Neuronal stem cell (in vitro differentiated cells): ENCODE data around the gene ZNF350.

ENCODE experiments used
- DNase-seq: peaks from one replicate; pipeline ENCODE4 v3.0.0-alpha.2; 2013; ENCODE audit warnings: low spot score
- H2AFZ ChIP-seq: one replicate; pipeline ENCODE4 v1.6.1; 2013; ENCODE audit warnings: mild to moderate bottlenecking, low read length, inconsistent platforms
- H2AK5ac ChIP-seq: 2 replicates; pipeline ENCODE4 v1.6.1; 2013; ENCODE audit warnings: low read depth, mild to moderate bottlenecking, inconsistent platforms, low read length, moderate library complexity, mixed read lengths
- H2BK120ac ChIP-seq: 2 replicates; pipeline ENCODE4 v1.6.1; 2013; ENCODE audit warnings: low read depth, mild to moderate bottlenecking, inconsistent platforms, low read length, moderate library complexity, mixed read lengths
- H2BK12ac ChIP-seq: one replicate; pipeline ENCODE4 v1.6.1; 2013; ENCODE audit warnings: low read length, inconsistent platforms
- H2BK15ac ChIP-seq: 2 replicates; pipeline ENCODE4 v1.6.1; 2013; ENCODE audit warnings: mild to moderate bottlenecking, low read length, inconsistent platforms, mixed read lengths
- H2BK5ac ChIP-seq: one replicate; pipeline ENCODE4 v1.6.1; 2013; ENCODE audit warnings: inconsistent platforms, mild to moderate bottlenecking, low read length, moderate library complexity
- H3K14ac ChIP-seq: one replicate; pipeline ENCODE4 v1.6.1; 2013; ENCODE audit warnings: low read length, inconsistent platforms
- H3K18ac ChIP-seq: 2 replicates; pipeline ENCODE4 v1.6.1; 2013; ENCODE audit warnings: low read length, inconsistent platforms
- H3K23ac ChIP-seq: 2 replicates; pipeline ENCODE4 v1.6.1; 2013; ENCODE audit warnings: low read depth, mild to moderate bottlenecking, mixed read lengths, low read length, inconsistent platforms; ENCODE audit not compliant: poor library complexity
- H3K27ac ChIP-seq: replicated peaks from 3 replicates; pipeline ENCODE4 v1.5.1; 2013; ENCODE audit warnings: low read length, inconsistent platforms
- H3K27me3 ChIP-seq, 3 experiments: 2 replicates each; pipeline ENCODE4 v1.6.1; 2013; ENCODE audit warnings: low read length in 3 of 3, mild to moderate bottlenecking in 2 of 3, inconsistent platforms in 1 of 3, low read depth in 1 of 3, mixed read lengths in 1 of 3, moderate library complexity in 1 of 3; ENCODE audit not compliant: control insufficient read depth in 3 of 3, insufficient read depth in 3 of 3
- H3K36me3 ChIP-seq, 2 donors: replicated peaks in 1 of 2; 2 replicates each; pipeline ENCODE4 v1.6.1; 2013; ENCODE audit warnings: low read length in 2 of 2; ENCODE audit not compliant: control insufficient read depth in 2 of 2, insufficient read depth in 2 of 2
- H3K4ac ChIP-seq: 2 replicates; pipeline ENCODE4 v1.6.1; 2013; ENCODE audit warnings: inconsistent platforms, mild to moderate bottlenecking, low read length, moderate library complexity
- H3K4me1 ChIP-seq, 2 donors: 1 replicate in 1 of 2; 2 replicates in 1 of 2; pipeline ENCODE4 v1.6.1; 2013; ENCODE audit warnings: low read length in 2 of 2, low read depth in 1 of 2; ENCODE audit not compliant: control insufficient read depth in 2 of 2, insufficient read depth in 1 of 2
- H3K4me2 ChIP-seq: one replicate; pipeline ENCODE4 v1.6.1; 2013; ENCODE audit warnings: mild to moderate bottlenecking, low read length, inconsistent platforms; ENCODE audit not compliant: insufficient read depth, poor library complexity, severe bottlenecking
- H3K4me3 ChIP-seq, 2 donors: 2 replicates each; pipeline ENCODE4 v1.5.1; 2013; ENCODE audit warnings: low read length in 2 of 2, mild to moderate bottlenecking in 2 of 2, inconsistent platforms in 1 of 2, moderate library complexity in 1 of 2
- H3K79me1 ChIP-seq: one replicate; pipeline ENCODE4 v1.6.1; 2013; ENCODE audit warnings: low read depth, mild to moderate bottlenecking, inconsistent platforms, low read length, moderate library complexity
- H3K9ac ChIP-seq: one replicate; pipeline ENCODE4 v1.6.1; 2013; ENCODE audit warnings: mild to moderate bottlenecking, low read depth, low read length, inconsistent platforms; ENCODE audit not compliant: poor library complexity
- H3K9me3 ChIP-seq, 2 donors: replicated peaks in 1 of 2; 2 replicates each; pipeline versions ENCODE3 to v1.6.1; 2013; ENCODE audit warnings: low read length in 2 of 2, mild to moderate bottlenecking in 2 of 2, inconsistent platforms in 1 of 2, low read depth in 1 of 2, mixed read lengths in 1 of 2, moderate library complexity in 1 of 2; ENCODE audit not compliant: control insufficient read depth in 2 of 2, insufficient read depth in 1 of 2
- H4K8ac ChIP-seq: one replicate; pipeline ENCODE4 v1.6.1; 2013; ENCODE audit warnings: low read depth, mild to moderate bottlenecking, inconsistent platforms, low read length, moderate library complexity
- H4K91ac ChIP-seq: one replicate; pipeline ENCODE4 v1.6.1; 2013; ENCODE audit warnings: low read length, low read depth, mild to moderate bottlenecking, inconsistent platforms; ENCODE audit not compliant: poor library complexity
- WGBS, 2 donors: extraction: QIAGEN DNeasy Blood & Tissue Kit; methylation state at CpG; one replicate each; pipeline ENCODE4 v1.1.7; 2013; ENCODE audit warnings: missing lambda C conversion rate in 2 of 2, mixed read lengths in 1 of 2; ENCODE audit not compliant: insufficient read length in 2 of 2, insufficient replicate concordance in 1 of 2; ENCODE audit errors: extremely low coverage in 2 of 2; 5-methylcytosine and 5-hydroxymethylcytosine counted together

The ZNF350 gene

GRCh38 chr19:51927859-51928258, 58.8 kb downstream of the ZNF350 start:
- H3K36me3 ChIP-seq: peaks cover 6 to 40% of the 10 kb centered on the region in 2 donors
- peak overlapping the region; percentile 44 for H2BK5ac ChIP-seq
- peak overlapping the region; percentile 78 to 96 for H3K4me3 ChIP-seq
- no peak overlapping the region for H3K9ac ChIP-seq
- no peak overlapping the region for H3K14ac ChIP-seq
- H3K18ac ChIP-seq: no peak overlapping the region
- no peak overlapping the region for H4K8ac ChIP-seq
- H4K91ac ChIP-seq: no peak overlapping the region
- H3K9me3 ChIP-seq: peaks cover 7 to 57% of the 10 kb centered on the region in 2 donors
- no peaks in the 10 kb centered on the region for H3K27me3 ChIP-seq
- H3K27ac ChIP-seq: no peak overlapping the region
- H2BK120ac ChIP-seq: no peak overlapping the region
- no peak overlapping the region for H2BK15ac ChIP-seq
- H3K4ac ChIP-seq: no peak overlapping the region
- peak overlapping the region; percentile 71 for H3K4me2 ChIP-seq
- H2AK5ac ChIP-seq: no peak overlapping the region
- no peak overlapping the region for H2BK12ac ChIP-seq
- H2AFZ ChIP-seq: peak overlapping the region; percentile 95
- H3K23ac ChIP-seq: peak overlapping the region; percentile 89
- no peak for DNase-seq
- peaks cover 3% of the 10 kb centered on the region for H3K79me1 ChIP-seq
- WGBS, 2 donors: no CpG with 5 or more reads among the region's 13 CpGs
- H3K4me1 ChIP-seq: peaks cover 2 to 4% of the 10 kb centered on the region in 2 donors

GRCh38 chr19:51926784-51927741, 59.6 kb downstream of the ZNF350 start, which contains the start of gene ZNF613:
Gene ZNF613, plus strand, starts transcription at chr19:51927472. Its CDS starts 8,749 bp downstream, at chr19:51936221.
- Histone ChIP-seq H3K27me3 (no peaks in the 10 kb centered on the region), H4K91ac (no peak within 1 kb of the TSS), H3K4me2 (peak within 1 kb of the TSS; percentile 71), H3K9ac (peak within 1 kb of the TSS; percentile 92), H3K18ac (peak within 1 kb of the TSS; percentile 99), H3K9me3 (peaks cover 12 to 57% of the 10 kb centered on the region in 2 donors), H3K4me3 (peak within 1 kb of the TSS; percentile 78 to 96), H2AFZ (peak within 1 kb of the TSS; percentile 95), H3K23ac (peak within 1 kb of the TSS; percentile 89), H4K8ac (peak within 1 kb of the TSS; percentile 43), H2BK5ac (peak within 1 kb of the TSS; percentile 44), H2BK120ac (no peak within 1 kb of the TSS), H3K4me1 (peaks cover 2 to 4% of the 10 kb centered on the region in 2 donors), H3K79me1 (peaks cover 3% of the 10 kb centered on the region), H3K27ac (peak within 1 kb of the TSS; percentile 85), H2BK12ac (no peak within 1 kb of the TSS), H3K36me3 (peaks cover 6 to 32% of the 10 kb centered on the region in 2 donors), H3K14ac (peak within 1 kb of the TSS; percentile 56), H2AK5ac (no peak within 1 kb of the TSS), H2BK15ac (peak within 1 kb of the TSS; percentile 55), H3K4ac (no peak within 1 kb of the TSS)
- no CpG with 5 or more reads among the region's 52 CpGs for WGBS, 2 donors
- DNase-seq: peak; percentile 88

- Histone ChIP-seq H3K79me1 (peaks cover 3% of the 10 kb centered on the region), H3K4me2 (peak overlapping the region; percentile 71), H4K8ac (no peak overlapping the region), H3K9me3 (peaks cover 11 to 57% of the 10 kb centered on the region in 2 donors), H3K36me3 (peaks cover 1 to 26% of the 10 kb centered on the region in 2 donors), H4K91ac (no peak overlapping the region), H3K4ac (no peak overlapping the region), H2BK120ac (no peak overlapping the region), H3K27ac (no peak overlapping the region), H2AK5ac (no peak overlapping the region), H3K9ac (no peak overlapping the region), H2AFZ (peak overlapping the region; percentile 95), H3K27me3 (no peaks in the 10 kb centered on the region), H3K23ac (no peak overlapping the region), H3K14ac (no peak overlapping the region), H3K4me3 (peak overlapping the region; percentile 72 to 78), H2BK12ac (no peak overlapping the region), H3K18ac (no peak overlapping the region), H2BK15ac (no peak overlapping the region), H2BK5ac (no peak overlapping the region), H3K4me1 (peaks cover 2 to 4% of the 10 kb centered on the region in 2 donors)
- DNase-seq: no peak
- no CpG with 5 or more reads among the region's 11 CpGs for WGBS, 2 donors
These were observed 60.2 kb downstream of the ZNF350 start for GRCh38 chr19:51926426-51926783.

GRCh38 chr19:51921949-51922348, 64.7 kb downstream of the ZNF350 start:
- H2AK5ac ChIP-seq: no peak overlapping the region
- no peaks in the 10 kb centered on the region for H3K27me3 ChIP-seq
- H3K4me1 ChIP-seq: peaks cover 0 to 1% of the 10 kb centered on the region in 2 donors
- no peak overlapping the region for H4K8ac ChIP-seq
- no peak for DNase-seq
- no peaks in the 10 kb centered on the region for H3K36me3 ChIP-seq
- H3K79me1 ChIP-seq: no peaks in the 10 kb centered on the region
- H3K4me2 ChIP-seq: no peak overlapping the region
- H3K4me3 ChIP-seq: no peak overlapping the region
- no peak overlapping the region for H2BK15ac ChIP-seq
- H2BK120ac ChIP-seq: no peak overlapping the region
- H2BK5ac ChIP-seq: no peak overlapping the region
- H2BK12ac ChIP-seq: no peak overlapping the region
- H2AFZ ChIP-seq: no peak overlapping the region
- H3K14ac ChIP-seq: no peak overlapping the region
- no peak overlapping the region for H4K91ac ChIP-seq
- H3K27ac ChIP-seq: no peak overlapping the region
- no peak overlapping the region for H3K18ac ChIP-seq
- H3K9me3 ChIP-seq: peaks cover 20 to 59% of the 10 kb centered on the region in 2 donors
- no peak overlapping the region for H3K9ac ChIP-seq
- H3K4ac ChIP-seq: no peak overlapping the region
- H3K23ac ChIP-seq: no peak overlapping the region
- WGBS, 2 donors: no CpG with 5 or more reads among the region's 8 CpGs
